Urinary bladder (tissue), 4 donors: ENCODE measurements around the gene CDRT15L2. TPM values are rescaled to one million over a fixed set of nuclear protein-coding genes. Genes with fewer than 3 reads are reported as not detected.
"Not testable (repeated sequence)": the region's sequence is repeated elsewhere in the genome, so short reads cannot be mapped to it uniquely, and the experiment has no call there.

Experiments
- DNase-seq: peaks from one replicate; pipeline ENCODE4 v3.0.0-alpha.2; 2015; ENCODE audit errors: extremely low spot score
- H3K27ac ChIP-seq: one replicate; pipeline ENCODE4 v1.5.1; 2013; ENCODE audit warnings: low read depth, mild to moderate bottlenecking, moderate library complexity
- H3K36me3 ChIP-seq: one replicate; pipeline ENCODE4 v1.6.1; 2013; ENCODE audit warnings: mild to moderate bottlenecking, moderate library complexity; ENCODE audit not compliant: insufficient read depth
- H3K4me1 ChIP-seq: one replicate; pipeline ENCODE4 v1.6.1; 2013; ENCODE audit warnings: mild to moderate bottlenecking, moderate library complexity; ENCODE audit not compliant: insufficient read depth
- H3K4me3 ChIP-seq: one replicate; pipeline ENCODE4 v1.5.1; 2013; ENCODE audit warnings: low read depth, low read length
- WGBS: extraction: QIAGEN DNeasy Blood & Tissue Kit; methylation state at CpG from one replicate; pipeline ENCODE4 v1.1.7; 2013; 5-methylcytosine and 5-hydroxymethylcytosine counted together
- polyA plus RNA-seq: library from polyadenylated mRNA; stranded (reverse); fragments of 200-250 nt; gene quantifications from one replicate; pipeline ENCODE4 v1.2.3, GENCODE V29; 2013
- total RNA-seq: library from RNA; depleted of rRNA; stranded (reverse); fragments of >200 nt; gene quantifications from one replicate; pipeline ENCODE4 v1.2.3, GENCODE V29; 2014
- donor health status: healthy with polysubstance abuse.
- donor health status: healthy.

The CDRT15L2 gene
- total and polyA plus RNA-seq, 2 donors, result not detected

GRCh38 chr17:20559018-20559417 lies 20.5 kb upstream of the CDRT15L2 start:
- WGBS, result 89% methylated on average over 9 of the region's 9 CpGs
- not testable (repeated sequence) for DNase-seq, H3K4me1 ChIP-seq, H3K36me3 ChIP-seq, H3K4me3 ChIP-seq, H3K27ac ChIP-seq

DNA sequence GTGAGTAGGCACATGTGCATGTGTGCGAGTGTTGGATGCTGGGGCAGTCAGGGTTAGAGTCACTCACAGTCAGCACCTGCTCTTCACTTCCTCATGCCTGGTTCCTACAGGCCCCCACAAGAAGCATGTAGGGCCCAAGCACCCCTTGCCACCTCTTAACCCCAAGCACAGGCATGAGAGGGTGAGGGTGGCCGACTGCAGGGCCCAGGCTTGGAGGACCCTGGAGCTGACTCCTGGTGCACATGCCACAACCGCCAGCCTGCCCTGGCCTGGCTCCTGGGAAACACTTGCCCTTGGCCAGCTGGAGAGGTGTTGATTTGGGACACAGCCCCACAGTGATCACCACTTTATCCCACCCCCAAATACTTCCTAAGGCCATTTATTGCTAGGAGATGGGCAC lies 16.9 kb upstream of the CDRT15L2 start:
- Histone ChIP-seq H3K4me3 (no peak overlapping the region), H3K4me1 (no peaks in the 10 kb centered on the region), H3K27ac (no peak overlapping the region), H3K36me3 (no peaks in the 10 kb centered on the region)
- WGBS, result 89% methylated on average over 3 of the region's 3 CpGs
- DNase-seq, result no peak

DNA sequence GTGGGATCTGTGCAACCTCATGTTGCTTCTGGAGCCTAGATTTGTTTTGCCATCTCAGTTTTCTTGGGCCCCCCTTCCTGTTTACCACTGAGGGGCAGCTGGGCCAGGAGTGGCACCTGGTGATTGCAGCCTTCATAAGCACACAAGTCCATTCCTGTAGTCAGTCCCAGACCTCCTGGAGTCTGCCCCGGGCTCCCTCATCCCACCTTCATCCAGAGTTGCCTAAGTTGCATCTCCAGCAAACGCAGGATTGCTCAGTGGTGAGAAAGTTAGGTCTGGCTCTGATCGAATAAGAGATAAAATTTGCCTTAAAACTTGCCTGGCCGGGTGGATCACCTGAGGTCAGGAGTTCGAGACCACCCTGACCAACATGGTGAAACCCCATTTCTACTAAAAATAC lies 14.3 kb upstream of the CDRT15L2 start:
- H3K4me3 ChIP-seq, result not testable (repeated sequence)

DNA sequence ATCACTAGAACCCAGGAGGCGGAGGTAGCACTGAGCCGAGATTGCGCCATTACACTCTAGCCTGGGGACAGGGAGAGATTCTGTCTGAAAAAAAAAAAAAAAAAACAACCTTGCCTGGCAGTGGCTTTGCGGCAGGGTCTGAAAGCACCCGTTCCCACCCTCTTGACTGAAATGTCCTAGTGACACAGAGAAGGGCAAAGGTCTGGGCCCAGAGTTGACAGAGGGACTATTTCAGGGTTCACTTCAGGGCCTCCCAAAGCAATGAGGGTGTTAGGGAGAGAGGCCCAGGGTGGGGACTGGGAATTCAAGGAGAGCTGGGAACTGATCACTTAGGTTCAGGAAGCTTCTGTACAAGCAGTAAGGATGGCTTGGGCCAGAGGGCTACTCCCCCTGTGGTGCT lies 13.8 kb upstream of the CDRT15L2 start:
- Histone ChIP-seq H3K36me3 (no peaks in the 10 kb centered on the region), H3K4me1 (no peaks in the 10 kb centered on the region), H3K27ac (no peak overlapping the region), H3K4me3 (no peak overlapping the region)
- DNase-seq, result no peak
- WGBS, result 91% methylated on average over 5 of the region's 5 CpGs

More for the DNA sequence above, 14.3 kb upstream of the CDRT15L2 start:
- not testable (repeated sequence) for H3K4me1 ChIP-seq, H3K27ac ChIP-seq, H3K36me3 ChIP-seq, DNase-seq
- 85% methylated on average over 5 of the region's 5 CpGs for WGBS

- H3K36me3 ChIP-seq, DNase-seq, H3K27ac ChIP-seq, H3K4me3 ChIP-seq, H3K4me1 ChIP-seq: not testable (repeated sequence)
- 64% methylated on average over 12 of the region's 12 CpGs for WGBS
Measured at GRCh38 chr17:20566736-20567135, 12.8 kb upstream of the CDRT15L2 start.

GRCh38 chr17:20567421-20567820 lies 12.1 kb upstream of the CDRT15L2 start:
- not testable (repeated sequence) for H3K36me3 ChIP-seq, H3K4me1 ChIP-seq, DNase-seq, H3K27ac ChIP-seq, H3K4me3 ChIP-seq
- 64% methylated on average over 6 of the region's 6 CpGs for WGBS

DNA sequence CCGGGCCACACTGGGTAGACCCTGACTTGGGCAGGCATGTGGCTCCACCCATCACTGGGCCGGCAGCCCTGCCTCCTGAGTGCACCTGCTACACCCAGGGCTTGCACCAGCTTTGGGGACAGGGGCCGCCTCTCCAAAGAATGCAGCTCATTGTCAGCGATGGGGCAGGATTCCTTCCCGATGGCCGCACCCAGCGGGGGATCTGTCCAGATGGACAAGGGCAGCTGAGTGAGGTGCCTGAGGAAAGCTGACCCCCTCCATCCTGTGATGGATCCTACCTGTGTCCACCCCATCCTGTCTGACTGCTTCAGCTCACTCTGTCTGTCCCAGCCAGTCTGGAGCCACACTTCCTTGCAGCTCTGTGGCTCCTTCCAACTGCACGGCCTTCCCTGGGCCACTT lies 10.9 kb upstream of the CDRT15L2 start:
- WGBS, result 81% methylated on average over 8 of the region's 8 CpGs
- not testable (repeated sequence) for H3K27ac ChIP-seq, DNase-seq, H3K4me3 ChIP-seq, H3K36me3 ChIP-seq, H3K4me1 ChIP-seq

- not testable (repeated sequence) for H3K36me3 ChIP-seq, H3K4me1 ChIP-seq, H3K27ac ChIP-seq, H3K4me3 ChIP-seq, DNase-seq
- 93% methylated on average over 12 of the region's 13 CpGs for WGBS
Measured at GRCh38 chr17:20571653-20572052, 7.9 kb upstream of the CDRT15L2 start.

GRCh38 chr17:20573216-20573615 lies 6.3 kb upstream of the CDRT15L2 start:
- 87% methylated on average over 3 of the region's 8 CpGs for WGBS
- H3K36me3 ChIP-seq, DNase-seq, H3K4me1 ChIP-seq, H3K4me3 ChIP-seq, H3K27ac ChIP-seq: not testable (repeated sequence)

DNA sequence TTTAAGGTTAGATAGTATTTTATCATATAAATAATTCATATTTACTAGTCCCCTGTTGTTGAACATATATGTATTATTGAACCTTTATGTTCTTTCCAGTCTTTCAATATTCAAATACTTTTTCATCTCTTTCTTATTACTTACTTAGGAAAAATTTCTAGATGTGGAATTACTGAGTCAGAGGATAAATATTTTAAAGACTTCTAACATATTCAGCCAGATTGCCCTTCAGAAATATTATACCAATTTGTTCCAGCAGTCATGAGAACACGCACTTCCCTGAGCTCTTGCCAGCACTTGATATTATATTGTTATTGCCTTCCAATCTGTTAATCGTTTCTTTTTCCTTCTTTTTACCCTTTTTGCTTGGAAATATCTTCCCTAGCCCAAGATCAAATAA lies 4.5 kb upstream of the CDRT15L2 start:
- not testable (repeated sequence) for H3K4me3 ChIP-seq, H3K27ac ChIP-seq, H3K4me1 ChIP-seq, H3K36me3 ChIP-seq, DNase-seq
- WGBS, result 54% methylated on average over 2 of the region's 2 CpGs

GRCh38 chr17:20583891-20584577 lies 4.5 kb downstream of the CDRT15L2 start:
- DNase-seq, H3K36me3 ChIP-seq, H3K4me3 ChIP-seq, H3K27ac ChIP-seq, H3K4me1 ChIP-seq: not testable (repeated sequence)
- WGBS, result 58% methylated on average over 9 of the region's 14 CpGs

DNA sequence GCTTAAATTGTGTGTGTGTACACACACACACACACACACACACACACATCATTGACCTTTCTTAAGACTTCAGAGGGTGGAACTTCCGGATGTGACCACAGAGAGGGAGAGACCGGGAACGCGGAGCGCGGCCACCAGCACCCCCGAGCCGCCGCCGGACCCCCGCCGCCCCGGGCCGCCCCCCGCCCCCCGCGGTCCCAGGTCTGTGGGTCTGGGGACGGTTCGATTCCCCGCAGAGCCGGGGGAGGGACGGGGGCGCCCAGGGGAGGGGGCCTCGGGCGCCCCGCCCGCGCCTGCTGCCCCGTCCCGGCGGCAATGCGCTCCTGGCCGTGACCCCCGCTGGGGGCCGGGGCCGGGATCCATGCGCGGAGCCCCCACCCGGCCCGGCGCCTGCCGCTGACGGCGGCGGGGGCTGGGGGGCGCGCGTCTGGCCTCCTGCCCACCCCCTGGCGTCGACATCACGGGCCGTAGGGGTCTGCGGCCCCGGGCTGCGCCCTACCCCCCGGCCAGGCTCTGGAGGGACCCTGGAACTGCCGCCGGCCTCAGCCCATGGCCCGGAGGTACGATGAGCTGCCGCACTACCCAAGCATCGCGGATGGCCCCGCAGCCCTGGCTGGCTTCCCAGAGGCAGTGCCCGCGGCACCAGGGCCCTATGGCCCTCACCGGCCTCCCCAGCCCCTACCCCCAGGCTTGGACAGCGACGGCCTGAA lies 9.4 kb downstream of the CDRT15L2 start:
- H3K27ac ChIP-seq, DNase-seq, H3K36me3 ChIP-seq, H3K4me1 ChIP-seq: not testable (repeated sequence)
- WGBS, result 4% methylated on average over 66 of the region's 69 CpGs
- H3K4me3 ChIP-seq, result peak overlapping the region; percentile 28

DNA sequence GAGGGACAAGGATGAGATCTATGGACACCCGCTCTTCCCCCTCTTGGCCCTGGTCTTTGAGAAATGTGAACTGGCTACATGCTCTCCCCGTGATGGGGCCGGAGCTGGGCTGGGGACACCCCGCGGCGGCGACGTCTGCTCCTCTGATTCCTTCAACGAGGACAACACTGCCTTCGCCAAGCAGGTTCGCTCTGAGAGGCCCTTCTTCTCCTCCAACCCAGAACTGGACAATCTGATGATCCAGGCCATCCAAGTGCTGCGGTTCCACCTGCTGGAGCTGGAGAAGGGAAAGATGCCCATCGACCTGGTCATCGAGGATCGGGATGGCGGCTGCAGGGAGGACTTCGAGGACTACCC lies 9.9 kb downstream of the CDRT15L2 start:
- H3K27ac ChIP-seq, H3K36me3 ChIP-seq, H3K4me1 ChIP-seq, DNase-seq, H3K4me3 ChIP-seq: not testable (repeated sequence)
- WGBS, result 89% methylated on average over 17 of the region's 17 CpGs

GRCh38 chr17:20591040-20591439 lies 11.5 kb downstream of the CDRT15L2 start:
- not testable (repeated sequence) for DNase-seq, H3K27ac ChIP-seq, H3K4me1 ChIP-seq, H3K36me3 ChIP-seq, H3K4me3 ChIP-seq
- WGBS, result 63% methylated on average over 2 of the region's 4 CpGs
